GM08714 (cell line): ENCODE results near the gene ZNF311.
"Not testable (repeated sequence)": the region's sequence is repeated elsewhere in the genome, so short reads cannot be mapped to it uniquely, and the experiment has no call there.

Experiments used
- H3K4me3 ChIP-seq: fragments of 200-500 bp; sonication (Bioruptor generic); 2 replicates; pipeline ENCODE4 v1.5.1; 2014; ENCODE audit warnings: mild to moderate bottlenecking, low read length, inconsistent platforms
- ZNF274 ChIP-seq: IDR thresholded peaks from 2 replicates; pipeline ENCODE4 v1.6.1; 2012; ENCODE audit warnings: mild to moderate bottlenecking, low read depth, low read length

The ZNF311 gene

GRCh38 chr6:28953039-28953584, 52.0 kb downstream of the ZNF311 start:
- TF ChIP-seq ZNF274, result no peak
- peak overlapping the region; percentile 94 for H3K4me3 ChIP-seq

- H3K4me3 ChIP-seq, result not testable (repeated sequence)
Observed at GRCh38 chr6:28949656-28950195, 55.4 kb downstream of the ZNF311 start.

- no peak overlapping the region for H3K4me3 ChIP-seq
- TF ChIP-seq ZNF274, result no peak
Observed at GRCh38 chr6:28948782-28949486, 56.2 kb downstream of the ZNF311 start.

GRCh38 chr6:28947831-28948270, 57.3 kb downstream of the ZNF311 start:
- H3K4me3 ChIP-seq, result no peak overlapping the region
- TF ChIP-seq ZNF274, result no peak

- TF ChIP-seq ZNF274, result no peak
- H3K4me3 ChIP-seq, result no peak overlapping the region
Observed at GRCh38 chr6:28947067-28947765, 57.9 kb downstream of the ZNF311 start.

GRCh38 chr6:28945349-28945748, 59.8 kb downstream of the ZNF311 start:
- no peak for TF ChIP-seq ZNF274
- H3K4me3 ChIP-seq, result no peak overlapping the region
